Pons (tissue), 1 donor: ENCODE measurements around the gene ATP11A.

Experiments
- DNase-seq: peaks from one replicate; pipeline ENCODE4 v3.0.0-alpha.2; 2016; ENCODE audit warnings: low spot score

The ATP11A gene

DNA sequence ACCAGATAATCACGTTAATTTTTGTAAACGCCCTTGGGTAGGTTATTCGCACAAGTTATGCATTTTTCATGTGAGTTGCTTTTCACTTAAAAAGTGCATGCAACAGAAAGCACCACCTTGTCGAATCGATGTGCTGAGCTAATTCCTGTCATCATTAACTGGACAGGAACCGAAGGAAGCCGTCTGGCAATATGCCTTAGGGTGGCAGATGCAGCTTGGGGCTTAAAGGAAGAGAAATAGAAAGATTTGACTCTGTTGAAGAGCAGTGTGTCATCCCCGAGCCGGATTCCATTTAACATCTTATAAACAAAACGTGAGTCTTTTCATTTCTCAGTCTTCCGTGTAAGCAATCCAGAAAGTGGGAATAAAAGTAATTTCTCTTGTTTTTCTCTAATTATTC lies 70.0 kb downstream of the ATP11A start:
- no peak for DNase-seq

GRCh38 chr13:112760435-112760834 lies 70.6 kb downstream of the ATP11A start:
- no peak for DNase-seq

GRCh38 chr13:112760931-112761330 lies 71.1 kb downstream of the ATP11A start:
- no peak for DNase-seq

DNA sequence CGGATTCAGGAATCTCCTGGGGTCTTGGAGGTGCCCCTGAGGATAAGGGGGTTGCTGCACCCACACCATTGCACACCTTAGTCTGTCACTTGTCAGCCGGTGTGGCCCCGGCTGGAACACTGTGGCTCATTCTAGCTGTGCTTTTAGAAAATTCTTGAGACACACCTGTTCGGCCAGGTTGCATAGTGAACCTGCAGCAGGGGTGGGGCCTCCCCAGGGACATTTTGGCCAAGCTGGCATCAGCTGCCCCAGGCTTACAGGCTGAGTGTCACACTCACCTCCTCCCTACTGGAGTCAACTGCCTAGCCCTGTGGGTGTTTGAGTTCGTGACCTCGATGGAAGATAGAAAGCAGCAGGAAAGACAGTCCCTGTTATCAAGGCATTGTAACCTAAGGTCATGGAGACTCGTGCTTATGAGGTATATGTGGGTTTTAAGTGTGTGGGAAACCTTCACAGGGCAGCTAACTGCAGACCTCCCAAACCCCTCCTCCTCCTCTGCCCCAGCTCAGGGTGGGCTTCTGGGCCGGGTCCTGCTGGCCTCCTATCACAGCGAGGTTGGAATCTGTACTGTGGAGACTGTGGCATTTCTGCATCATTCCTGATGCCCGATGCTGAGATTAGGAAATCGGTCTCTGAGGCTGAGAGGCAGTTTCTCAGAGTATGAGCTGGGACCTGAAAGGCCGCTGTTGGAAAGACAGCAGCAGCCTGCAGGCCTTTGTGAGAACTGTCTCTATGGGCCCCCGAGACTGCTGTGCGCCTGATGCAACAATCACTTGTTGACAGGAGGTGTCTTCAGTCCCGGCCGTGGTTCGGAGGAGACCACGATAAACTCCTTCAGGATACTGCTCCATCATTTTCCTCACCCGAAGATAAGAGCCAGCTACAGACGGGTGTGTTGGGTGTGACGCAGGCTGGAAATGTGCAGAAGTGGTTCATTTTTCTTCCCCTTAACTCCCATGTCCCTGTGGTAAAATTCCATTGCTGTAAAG lies 72.2 kb downstream of the ATP11A start:
- DNase-seq = no peak

DNA sequence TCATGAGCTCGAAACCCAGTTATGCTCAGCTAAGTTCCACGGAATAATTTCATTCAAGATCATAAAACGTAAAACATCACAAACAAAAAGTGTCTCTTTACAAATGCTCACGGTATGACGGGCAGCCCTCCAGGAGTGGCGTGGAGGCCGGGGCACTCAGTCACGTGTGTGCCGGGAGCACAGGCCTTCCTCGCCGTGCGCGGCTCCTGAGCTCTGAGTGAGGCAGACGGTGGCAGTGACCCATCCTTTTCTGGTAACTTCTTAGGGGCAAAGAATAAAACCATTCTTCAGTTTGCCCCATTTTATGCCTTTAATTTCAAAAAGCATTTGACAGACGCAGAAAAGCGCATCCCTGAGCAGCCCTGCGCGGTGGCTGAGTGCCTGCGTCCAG lies 72.8 kb downstream of the ATP11A start:
- no peak for DNase-seq

- DNase-seq = no peak
Observed at GRCh38 chr13:112764028-112764427, 74.2 kb downstream of the ATP11A start.

GRCh38 chr13:112764864-112765561 lies 75.2 kb downstream of the ATP11A start:
- DNase-seq = no peak

DNA sequence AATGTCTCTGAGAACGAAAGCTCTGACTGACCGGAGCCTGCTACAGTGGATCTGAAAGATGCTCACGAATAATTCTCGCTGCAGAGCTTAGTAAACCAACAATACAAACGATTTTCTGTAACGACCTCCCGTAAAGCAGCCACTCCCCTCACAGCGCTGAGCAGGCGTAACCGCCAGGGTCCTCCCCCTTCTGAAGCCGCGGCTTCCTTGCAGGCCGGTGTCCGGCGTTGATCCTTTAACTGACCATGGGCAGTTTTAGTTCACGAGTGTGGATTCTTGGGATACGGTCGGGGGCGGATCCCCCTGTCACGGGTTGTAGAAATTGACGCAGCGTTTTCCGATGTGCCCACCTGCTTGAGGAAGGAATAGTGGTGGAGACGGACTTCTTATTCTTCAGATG lies 75.9 kb downstream of the ATP11A start:
- DNase-seq = no peak

- no peak for DNase-seq
Observed at GRCh38 chr13:112766336-112766735, 76.5 kb downstream of the ATP11A start.

DNA sequence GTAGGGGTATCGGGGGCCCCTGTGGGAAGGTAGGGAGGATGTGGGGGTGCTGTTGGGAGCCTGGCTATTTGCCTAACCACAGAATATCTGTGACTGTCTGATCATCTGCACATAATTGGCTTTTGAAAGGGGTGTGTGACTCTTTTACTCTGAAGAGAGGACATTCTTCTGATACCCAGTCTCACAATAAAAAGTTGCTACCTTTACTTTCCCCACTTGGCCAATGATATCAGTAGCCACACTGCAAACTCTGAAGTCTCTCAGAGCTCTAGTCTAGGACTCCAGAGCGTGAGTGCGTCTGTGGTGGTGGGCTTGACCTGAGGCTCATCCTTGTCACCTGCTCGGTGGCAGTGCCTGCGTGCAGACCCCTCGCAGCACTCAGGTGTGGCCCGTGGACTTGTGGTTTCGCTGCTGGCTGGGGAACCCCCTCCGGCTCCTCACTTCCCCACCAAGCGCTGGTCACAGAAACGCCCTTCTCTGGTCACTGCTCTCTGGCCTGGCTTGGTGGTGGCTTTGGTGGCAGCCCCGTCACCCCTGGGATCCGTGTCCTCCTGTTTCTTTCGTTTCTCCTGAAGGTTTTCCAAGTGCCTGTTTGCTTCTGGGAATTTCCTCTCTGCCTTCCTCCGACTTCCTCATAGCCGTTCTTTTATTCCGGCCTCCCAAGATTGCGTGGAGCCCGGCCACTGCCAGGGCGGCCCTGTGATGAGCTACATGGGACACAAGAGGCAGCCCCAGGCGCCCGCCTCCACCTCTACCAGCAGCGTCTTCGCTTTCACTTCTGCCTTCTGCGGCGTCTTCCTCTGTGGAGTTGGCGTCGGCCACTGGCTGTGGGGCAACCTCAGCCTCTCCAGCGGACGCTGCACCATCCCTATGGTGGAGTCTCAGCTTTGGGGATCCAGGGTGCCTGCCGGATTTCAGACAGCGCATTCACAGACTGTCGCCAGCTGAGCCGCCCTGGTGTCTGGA lies 78.0 kb downstream of the ATP11A start:
- peak; percentile 53 for DNase-seq

- no peak for DNase-seq
Observed at GRCh38 chr13:112768795-112769481, 79.1 kb downstream of the ATP11A start.

DNA sequence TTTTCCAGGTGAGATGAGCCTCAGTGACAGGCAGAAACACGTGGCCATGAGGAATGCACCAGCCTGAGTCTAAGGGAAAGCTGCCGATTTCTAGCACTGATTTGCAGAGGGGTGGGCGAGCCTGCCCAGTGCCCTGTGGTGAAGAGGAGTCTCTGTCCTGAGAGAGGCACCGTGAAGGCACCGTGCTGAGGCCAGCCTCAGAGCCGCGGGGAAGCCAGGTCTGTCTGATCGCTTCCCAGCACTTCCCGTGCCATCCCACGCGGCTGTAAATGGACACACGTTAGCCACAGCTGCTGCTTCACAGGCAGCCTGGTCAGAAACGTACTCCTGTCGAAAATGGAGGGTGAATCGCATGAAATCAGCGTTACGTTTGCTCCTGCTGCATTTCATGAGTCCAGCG lies 79.8 kb downstream of the ATP11A start:
- no peak for DNase-seq

- DNase-seq = no peak
Observed at GRCh38 chr13:112770504-112770903, 80.7 kb downstream of the ATP11A start.

DNA sequence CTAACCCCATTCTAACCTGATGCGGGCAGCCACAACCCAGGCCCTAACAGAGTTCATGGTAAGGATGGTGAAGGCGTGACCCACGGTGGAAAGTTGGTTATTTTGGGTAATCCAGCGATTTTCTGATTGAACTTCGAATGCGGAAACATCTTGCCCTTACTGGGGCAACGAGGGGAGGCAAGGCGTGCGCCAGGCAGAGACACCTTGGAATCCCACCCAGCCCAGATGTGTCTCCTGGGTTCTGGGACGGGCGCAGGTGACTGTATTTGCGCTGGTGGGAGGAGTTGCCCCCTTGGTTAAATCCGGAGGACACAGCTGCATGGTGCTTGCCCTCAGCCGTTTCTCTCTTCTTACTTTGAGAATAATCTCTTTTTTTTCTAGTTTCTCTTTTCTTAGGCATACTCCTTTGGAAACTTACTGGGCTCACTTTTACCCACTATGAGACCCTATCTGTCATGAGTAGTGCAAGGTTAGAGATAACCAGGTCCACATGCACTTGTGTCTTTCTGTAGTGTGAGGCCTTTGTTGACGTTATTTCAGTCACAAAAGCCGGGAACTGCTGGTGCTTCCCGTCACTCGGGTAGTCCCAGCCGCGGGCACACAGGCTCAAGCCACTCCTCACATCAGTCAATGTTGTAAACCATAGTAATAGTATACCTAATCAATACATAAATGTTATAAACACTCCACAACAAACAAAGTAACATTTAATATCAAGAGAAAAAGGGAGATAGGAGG lies 81.5 kb downstream of the ATP11A start:
- DNase-seq = no peak

DNA sequence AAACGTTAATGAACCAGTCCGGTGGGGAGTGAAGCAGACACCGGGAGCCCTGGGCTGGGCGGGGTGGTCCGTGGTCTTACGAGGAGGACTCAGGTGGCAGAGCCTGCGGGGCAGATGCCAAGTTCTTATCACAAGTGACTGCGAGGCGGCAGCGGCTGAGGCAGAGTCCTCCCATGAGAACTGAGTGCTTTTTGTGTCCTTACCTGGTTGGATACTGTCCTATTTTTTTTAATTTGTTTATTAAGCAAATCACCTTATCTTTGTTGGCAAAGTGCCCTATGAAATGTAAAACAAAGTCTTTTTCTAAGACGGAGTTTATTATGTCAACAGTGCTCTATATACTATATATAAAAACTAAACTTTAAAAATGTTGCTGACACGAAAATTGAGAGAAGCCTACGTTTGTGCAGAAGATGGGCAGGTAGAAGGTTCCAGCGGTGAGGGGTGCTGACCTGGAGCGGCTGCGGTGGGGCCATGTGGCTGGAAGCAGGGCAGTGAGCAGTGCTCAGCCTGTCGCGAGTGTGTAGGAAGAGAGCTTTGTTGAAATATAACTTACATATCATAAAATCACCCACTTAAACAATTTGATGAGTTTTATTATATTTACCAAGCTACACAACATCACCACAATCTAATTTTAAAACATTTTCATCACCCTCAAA lies 82.2 kb downstream of the ATP11A start:
- no peak for DNase-seq

- DNase-seq = no peak
Observed at GRCh38 chr13:112772539-112772909, 82.7 kb downstream of the ATP11A start.

GRCh38 chr13:112772929-112773328 lies 83.1 kb downstream of the ATP11A start:
- no peak for DNase-seq

- no peak for DNase-seq
Observed at GRCh38 chr13:112773601-112774447, 84.0 kb downstream of the ATP11A start.

DNA sequence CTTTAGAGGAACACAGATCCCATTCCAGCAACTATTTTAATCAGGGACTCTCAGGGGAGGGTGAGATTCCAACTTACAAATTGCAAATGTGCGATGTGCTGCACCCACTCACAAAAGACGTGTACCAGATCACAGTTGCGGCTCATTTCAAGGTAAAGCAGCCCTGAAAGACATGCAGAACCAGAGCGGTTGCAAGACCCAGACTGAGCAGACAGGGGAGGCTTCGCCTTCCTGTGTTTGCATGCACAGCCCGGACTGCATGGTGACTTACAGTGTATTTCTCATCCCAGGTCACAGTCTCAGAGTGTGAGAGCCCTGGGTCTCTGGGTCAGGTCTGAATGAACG lies 84.6 kb downstream of the ATP11A start:
- no peak for DNase-seq
